ENCODE data around the gene BCR. TPM values are rescaled to one million over a fixed set of nuclear protein-coding genes. Genes with fewer than 3 reads are reported as not detected.

BCR gene
- total RNA-seq, 1 experiment from 2014 or later, result 77.0 TPM

- Histone ChIP-seq H2AK5ac (ENCODE audit: insufficient read length, low read length) (no peak overlapping the region), H3K18ac (ENCODE audit: insufficient read length, low read depth, low read length) (no peak overlapping the region), H4K20me1 (ENCODE audit: control insufficient read depth, insufficient read depth, insufficient read length) (no peaks in the 10 kb centered on the region), H3K9me3 (ENCODE audit: control insufficient read depth, low read depth, low read length) (peaks cover 4% of the 10 kb centered on the region), H2BK15ac (ENCODE audit: low read depth, low read length) (no peak overlapping the region), H3K23me2 (ENCODE audit: insufficient read length, low read depth, low read length, poor library complexity, severe bottlenecking) (no peaks in the 10 kb centered on the region), H3T11ph (ENCODE audit: low read length) (no peak overlapping the region), H3K4ac (ENCODE audit: low read depth, low read length) (no peak overlapping the region), H2BK5ac (ENCODE audit: insufficient read length, low read length) (no peak overlapping the region), H2BK120ac (ENCODE audit: low read depth, low read length, poor library complexity, severe bottlenecking) (no peak overlapping the region), H2AFZ (ENCODE audit: low read length) (no peak overlapping the region), H3K27ac (ENCODE audit: insufficient read length, low read depth, low read length) (no peak overlapping the region), H3K56ac (ENCODE audit: insufficient read length, low read depth, low read length) (no peak overlapping the region), H2BK12ac (ENCODE audit: insufficient read length, low read depth, low read length) (no peak overlapping the region), H4K8ac (replicated peaks; ENCODE audit: insufficient read length, low read depth, low read length) (no peak overlapping the region), H3K23ac (ENCODE audit: insufficient read length, low read depth, low read length) (no peak overlapping the region), H2BK20ac (ENCODE audit: low read depth, low read length, poor library complexity, severe bottlenecking) (no peak overlapping the region), H3K79me2 (ENCODE audit: insufficient read depth, low read length) (peaks cover 36% of the 10 kb centered on the region; the same call in 1 of the 2 replicates), H3K4me1 (ENCODE audit: insufficient read depth, low read length) (peaks cover 26% of the 10 kb centered on the region), H4K91ac (ENCODE audit: insufficient read length, low read depth, low read length) (no peak overlapping the region), H4K5ac (ENCODE audit: insufficient read length, low read depth, low read length) (no peak overlapping the region), H3K79me1 (ENCODE audit: insufficient read depth, low read depth, low read length, poor library complexity, severe bottlenecking) (peaks cover 16% of the 10 kb centered on the region), H3K4me2 (ENCODE audit: insufficient read depth, insufficient read length, low read length) (no peak overlapping the region), H3K14ac (ENCODE audit: insufficient read depth, low read length) (no peak overlapping the region), H3K9ac (ENCODE audit: extremely low read depth, insufficient read length, low read length) (no peak overlapping the region), H3K27me3 (ENCODE audit: insufficient read depth, low read length) (no peaks in the 10 kb centered on the region)
- TF ChIP-seq CTCF (conservative IDR thresholded peaks at IDR 0.05), result no peak
- Mint-ChIP-seq H3K27ac (peak overlapping the region in 1 of 3 experiments; percentile 14; a peak in 3 of 7 replicates), H3K4me1 (peaks cover 77 to 88% of the 10 kb centered on the region in 2 experiments), H3K27me3 (ENCODE audit: low read depth) (no peaks in the 10 kb centered on the region; the same call in 1 of the 2 replicates), H3K9me3 (peaks cover 20 to 22% of the 10 kb centered on the region in 2 experiments), H3K4me3 (no peak overlapping the region), H3K36me3 (ENCODE audit: insufficient read depth in 1 of 3, low read depth in 3 of 3) (peaks cover 18 to 26% (median 26%) of the 10 kb centered on the region in 3 experiments)
- no CpG with 5 or more reads among the region's 8 CpGs for WGBS (ENCODE audit: extremely low coverage, insufficient read length, low lambda C conversion rate)
- DNase-seq, result no peak
Measured at GRCh38 chr22:23225724-23226496, 45.6 kb downstream of the BCR start.
